ENCODE data around the gene ADCY6.
"Not testable (repeated sequence)": the region's sequence is repeated elsewhere in the genome, so short reads cannot be mapped to it uniquely, and the experiment has no call there.

Gene ADCY6

GRCh38 chr12:48750215-48750614 lies 38.7 kb downstream of the ADCY6 start:
- DNase-seq, result no peak

- no peak for DNase-seq
These were observed 44.5 kb downstream of the ADCY6 start for GRCh38 chr12:48744251-48745008.

GRCh38 chr12:48739618-48740269 lies 49.1 kb downstream of the ADCY6 start:
- no peak for DNase-seq

DNA sequence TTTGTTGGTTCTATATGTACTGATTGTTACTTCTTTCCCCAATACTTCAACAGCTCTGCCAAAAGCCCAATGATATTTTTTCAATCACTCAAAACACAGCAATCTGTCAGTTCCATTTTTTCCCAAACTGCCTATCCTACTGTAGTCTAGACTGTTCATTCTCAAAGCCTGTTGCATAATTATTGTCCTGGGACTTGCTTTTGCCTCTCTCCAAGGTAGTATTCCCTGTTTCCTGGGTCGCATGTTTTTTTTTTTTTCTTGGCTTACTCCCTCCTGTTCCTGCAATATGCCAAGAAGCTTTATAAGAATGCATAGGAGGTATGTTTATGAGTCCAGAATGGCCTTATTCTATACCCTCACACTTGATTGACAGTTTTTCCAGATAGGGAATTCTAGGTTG lies 52.4 kb downstream of the ADCY6 start:
- no peak for DNase-seq

GRCh38 chr12:48728807-48729206 lies 60.1 kb downstream of the ADCY6 start:
- no peak for DNase-seq

- not testable (repeated sequence) for DNase-seq
These were observed 68.2 kb downstream of the ADCY6 start for GRCh38 chr12:48720737-48721136.

DNA sequence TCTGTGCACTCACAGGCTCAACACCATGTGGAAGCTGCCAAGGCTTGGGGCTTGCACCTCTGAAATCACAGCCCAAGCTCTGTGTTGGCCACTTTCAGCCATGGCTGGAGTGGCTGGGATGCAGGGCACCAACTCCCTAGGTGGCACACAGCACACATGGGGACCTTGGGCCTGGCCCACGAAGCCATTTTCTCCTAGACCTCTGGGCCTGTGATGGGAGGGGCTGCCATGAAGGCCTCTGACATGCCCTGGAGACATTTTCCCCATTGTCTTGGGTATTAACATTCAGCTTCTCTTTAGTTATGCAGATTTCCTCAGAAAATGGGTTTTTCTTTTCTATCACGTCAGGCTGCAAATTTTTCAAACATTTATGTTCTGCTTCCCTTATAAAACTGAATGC lies 68.7 kb downstream of the ADCY6 start:
- not testable (repeated sequence) for DNase-seq

GRCh38 chr12:48719002-48719401 lies 69.9 kb downstream of the ADCY6 start:
- not testable (repeated sequence) for DNase-seq

DNA sequence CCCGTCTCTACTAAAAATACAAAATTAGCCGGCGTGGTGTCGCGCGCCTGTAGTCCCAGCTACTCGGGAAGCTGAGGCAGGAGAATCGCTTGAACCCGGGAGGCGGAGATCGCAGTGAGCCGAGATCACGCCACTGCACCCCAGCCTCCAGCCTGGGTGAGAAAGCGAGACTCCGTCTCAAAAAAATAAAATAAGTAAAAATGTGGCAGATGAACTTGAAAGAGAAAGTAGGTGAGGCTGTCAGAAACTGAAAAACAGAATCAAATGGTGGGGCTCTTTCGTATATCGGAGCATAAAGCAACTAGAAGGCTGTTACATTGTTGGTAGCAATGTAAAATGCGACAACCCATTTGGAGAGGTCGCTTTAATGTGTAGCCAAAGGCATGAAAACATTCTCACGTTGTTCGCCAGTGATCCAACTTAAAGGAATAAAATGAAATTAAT lies 71.6 kb downstream of the ADCY6 start:
- no peak for DNase-seq

DNA sequence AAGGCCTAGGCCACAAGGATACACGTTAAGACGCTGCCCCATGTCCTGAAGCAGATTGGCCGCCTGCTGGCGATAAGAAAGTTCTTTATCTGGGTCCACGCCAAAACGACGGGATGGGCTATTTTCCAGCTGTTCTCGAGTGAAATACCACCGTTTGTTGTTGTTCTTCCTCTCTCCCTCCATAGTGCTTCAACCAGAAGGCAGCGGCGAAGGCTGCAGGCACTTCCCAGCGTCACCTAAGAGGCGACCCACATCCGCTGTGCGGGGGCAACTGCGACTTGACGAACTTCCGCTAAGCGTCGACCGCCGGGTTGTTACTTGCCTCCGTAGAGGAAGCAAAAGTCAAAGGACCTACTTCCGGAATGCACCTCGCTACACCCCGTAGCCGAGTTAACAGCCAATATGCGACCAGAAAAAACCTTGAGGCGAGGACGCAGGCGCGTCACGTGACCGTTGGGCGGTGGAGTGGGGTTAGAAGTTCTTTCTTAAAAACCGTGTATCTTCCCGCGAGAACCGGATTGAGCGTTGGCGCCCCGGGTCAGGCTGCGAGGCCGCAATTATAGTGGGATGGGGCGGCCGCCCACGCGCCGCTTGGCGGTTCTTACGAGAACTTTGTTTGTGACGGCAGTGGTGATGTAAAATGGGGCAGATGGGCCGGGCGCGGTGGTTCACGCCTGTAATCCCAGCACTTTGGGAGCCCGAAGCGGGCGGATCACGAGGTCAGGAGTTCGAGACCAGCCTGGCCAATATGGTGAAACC lies 72.2 kb downstream of the ADCY6 start, which contains the start of gene CCNT1:
Gene CCNT1 (minus strand): TSS at position 215 of the 759 bp plus-strand sequence. CDS start 32 bp downstream, at position 183.
- peak; percentile 98 for DNase-seq
